HEK293T (cell line): Measurements from ENCODE around the gene SLC36A2.
"Not testable (repeated sequence)": the region's sequence is repeated elsewhere in the genome, so short reads cannot be mapped to it uniquely, and the experiment has no call there.

Experiments
- ARNT ChIP-seq: fragments of 450-650 bp; IDR thresholded peaks from 2 replicates; pipeline ENCODE4 v1.6.1; 2017; ENCODE audit warnings: mild to moderate bottlenecking
- BHLHE40 ChIP-seq: fragments of 450-650 bp; IDR thresholded peaks from 2 replicates; pipeline ENCODE4 v1.6.1; 2016; ENCODE audit warnings: mild to moderate bottlenecking, moderate library complexity, borderline replicate concordance
- ELF4 ChIP-seq: fragments of 450-650 bp; IDR thresholded peaks from 2 replicates; pipeline ENCODE4 v1.6.1; 2017; ENCODE audit warnings: antibody characterized with exemption
- FOXA1 ChIP-seq: fragments of 450-650 bp; IDR thresholded peaks from 2 replicates; pipeline ENCODE4 v1.6.1; 2016; ENCODE audit warnings: mild to moderate bottlenecking
- FOXM1 ChIP-seq: fragments of 450-650 bp; IDR thresholded peaks from 2 replicates; pipeline ENCODE4 v1.6.1; 2017; ENCODE audit warnings: mild to moderate bottlenecking, borderline replicate concordance
- HDGF ChIP-seq: fragments of 450-650 bp; IDR thresholded peaks from 2 replicates; pipeline ENCODE4 v1.6.1; 2017; ENCODE audit warnings: antibody characterized with exemption, borderline replicate concordance
- LEF1 ChIP-seq: fragments of 450-650 bp; IDR thresholded peaks from 2 replicates; pipeline ENCODE4 v1.6.1; 2017; ENCODE audit warnings: mild to moderate bottlenecking, borderline replicate concordance
- NFRKB ChIP-seq: fragments of 450-650 bp; IDR thresholded peaks from 2 replicates; pipeline ENCODE4 v1.6.1; 2016; ENCODE audit warnings: mild to moderate bottlenecking, moderate library complexity
- SP1 ChIP-seq: fragments of 450-650 bp; IDR thresholded peaks from 2 replicates; pipeline ENCODE4 v1.6.1; 2017
- SUZ12 ChIP-seq: fragments of 450-650 bp; IDR thresholded peaks from 2 replicates; pipeline ENCODE4 v1.6.1; 2016; ENCODE audit warnings: mild to moderate bottlenecking
- ZNF384 ChIP-seq: fragments of 450-650 bp; IDR thresholded peaks from 2 replicates; pipeline ENCODE4 v1.6.1; 2016

DNA sequence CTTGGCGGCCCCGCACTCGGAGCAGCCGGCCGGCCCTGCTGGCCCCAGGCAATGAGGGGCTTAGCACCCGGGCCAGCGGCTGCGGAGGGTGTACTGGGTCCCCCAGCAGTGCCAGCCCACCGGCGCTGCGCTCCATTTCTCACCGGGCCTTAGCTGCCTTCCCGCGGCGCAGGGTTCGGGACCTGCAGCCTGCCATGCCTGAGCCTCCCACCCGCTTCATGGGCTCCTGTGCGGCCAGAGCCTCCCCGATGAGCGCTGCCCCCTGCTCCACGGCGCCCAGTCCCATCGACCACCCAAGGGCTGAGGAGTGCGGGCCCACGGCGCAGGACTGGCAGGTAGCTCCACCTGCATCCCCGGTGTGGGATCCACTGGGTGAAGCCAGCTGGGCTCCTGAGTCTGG, 38.1 kb downstream of the SLC36A2 start:
- not testable (repeated sequence) for TF ChIP-seq ZNF384, SUZ12, SP1, HDGF, FOXM1, ARNT, ELF4, BHLHE40, NFRKB, LEF1, FOXA1
